H1 (cell line): Measurements from ENCODE around the gene RPS17. TPM values are rescaled to one million over a fixed set of nuclear protein-coding genes. Genes with fewer than 3 reads are reported as not detected.

Experiments
- CTCF ChIA-PET: fragments of 300-600 bp; sonication (Branson Sonifier 250); formaldehyde crosslinking; loops from one replicate; lab custom pipeline; 2021; ENCODE audit not compliant: partially characterized antibody; lab: Charles Lee
- POLR2A ChIA-PET: fragments of 300-600 bp; sonication (Branson Sonifier 250); formaldehyde crosslinking; loops from one replicate; lab custom pipeline; 2021; ENCODE audit warnings: inconsistent platforms; ENCODE audit not compliant: partially characterized antibody; lab: Charles Lee
- DNase-seq, 2 experiments: peaks; one replicate each; pipeline versions ENCODE4 v3.0.0 to v3.0.0-alpha.2; 2010 to 2022; ENCODE audit warnings: low spot score in 2 of 2, low read depth in 1 of 2, mixed read lengths in 1 of 2
- FAIRE-seq: peaks from 2 replicates; lab custom pipeline; 2011; peaks lifted over from hg19 to GRCh38; lab: Jason Lieb, UNC
- H2AFZ ChIP-seq: 2 replicates; pipeline ENCODE4 v1.8.1; 2012; ENCODE audit warnings: low read length, inconsistent platforms
- H2AK5ac ChIP-seq: 2 replicates; pipeline ENCODE4 v1.6.1; 2013; ENCODE audit warnings: low read depth, low read length
- H2BK120ac ChIP-seq: replicated peaks from 2 replicates; pipeline ENCODE3; 2013; ENCODE audit warnings: low read depth, low read length, inconsistent platforms
- H2BK12ac ChIP-seq: 2 replicates; pipeline ENCODE4 v1.6.1; 2013; ENCODE audit warnings: low read depth, low read length
- H2BK15ac ChIP-seq: 2 replicates; pipeline ENCODE4 v1.6.1; 2013; ENCODE audit warnings: low read length
- H2BK20ac ChIP-seq: 2 replicates; pipeline ENCODE4 v1.6.1; 2013; ENCODE audit warnings: low read length
- H2BK5ac ChIP-seq: 2 replicates; pipeline ENCODE4 v1.6.1; 2013; ENCODE audit warnings: low read depth, low read length
- H3K14ac ChIP-seq: 2 replicates; pipeline ENCODE4 v1.6.1; 2013; ENCODE audit warnings: inconsistent platforms; ENCODE audit not compliant: insufficient read length
- H3K18ac ChIP-seq: 2 replicates; pipeline ENCODE4 v1.6.1; 2013; ENCODE audit warnings: low read length; ENCODE audit errors: extremely low read depth
- H3K23ac ChIP-seq: 2 replicates; pipeline ENCODE4 v1.6.1; 2013; ENCODE audit warnings: inconsistent platforms; ENCODE audit not compliant: insufficient read length
- H3K23me2 ChIP-seq: 2 replicates; pipeline ENCODE4 v1.6.1; 2013; ENCODE audit warnings: low read depth, low read length
- H3K27ac ChIP-seq: 2 replicates; pipeline ENCODE4 v1.6.1; 2011; ENCODE audit warnings: low read depth, low read length, inconsistent platforms
- H3K27me3 ChIP-seq, 4 experiments: replicated peaks in 1 of 4; 1 replicate in 1 of 4; 2 replicates in 3 of 4; pipeline versions ENCODE4 v1.6.1 to v1.8.1; 2011 to 2013; ENCODE audit warnings: low read length in 3 of 4, mild to moderate bottlenecking in 3 of 4, inconsistent platforms in 2 of 4, mixed read lengths in 2 of 4, moderate library complexity in 1 of 4; ENCODE audit not compliant: control insufficient read depth in 3 of 4, insufficient read depth in 3 of 4; ENCODE audit errors: extremely low read depth in 1 of 4
- H3K36me3 ChIP-seq, 4 experiments: 2 replicates each; pipeline versions ENCODE4 v1.6.1 to v1.8.1; 2011 to 2013; ENCODE audit warnings: mild to moderate bottlenecking in 4 of 4, low read length in 3 of 4, moderate library complexity in 2 of 4, control low read depth in 1 of 4, inconsistent platforms in 1 of 4; ENCODE audit not compliant: insufficient read depth in 4 of 4, control insufficient read depth in 2 of 4
- H3K4ac ChIP-seq: replicated peaks from 2 replicates; pipeline ENCODE3; 2013; ENCODE audit warnings: low read length, low read depth, mixed read lengths, inconsistent platforms; ENCODE audit not compliant: insufficient read length
- H3K4me1 ChIP-seq, 4 experiments: replicated peaks in 1 of 4; 1 replicate in 1 of 4; 2 replicates in 3 of 4; pipeline versions ENCODE4 v1.6.1 to v1.8.1; 2011 to 2013; ENCODE audit warnings: low read length in 3 of 4, inconsistent platforms in 2 of 4, mixed read lengths in 1 of 4; ENCODE audit not compliant: insufficient read depth in 4 of 4, control insufficient read depth in 3 of 4
- H3K4me2 ChIP-seq, 2 experiments: 2 replicates each; pipeline versions ENCODE4 v1.6.1 to v1.8.1; 2011 to 2013; ENCODE audit warnings: low read depth in 2 of 2, low read length in 2 of 2, control low read depth in 1 of 2, inconsistent platforms in 1 of 2, mild to moderate bottlenecking in 1 of 2; ENCODE audit not compliant: insufficient read depth in 1 of 2
- H3K4me3 ChIP-seq, 4 experiments: fragments of 200-600, 300-600 bp in 1 of 4; sonication (generic), shearing (Covaris generic), sonication (Bioruptor Twin) in 1 of 4; 2 replicates each; pipeline versions ENCODE4 v1.5.1 to v1.8.1; 2011 to 2016; ENCODE audit warnings: low read length in 4 of 4, low read depth in 3 of 4, control low read depth in 2 of 4, inconsistent platforms in 2 of 4, mild to moderate bottlenecking in 2 of 4, mixed read lengths in 1 of 4, moderate library complexity in 1 of 4; ENCODE audit not compliant: insufficient read depth in 2 of 4; ENCODE audit errors: extremely low read depth in 1 of 4
- H3K56ac ChIP-seq: replicated peaks from 2 replicates; pipeline ENCODE3; 2013; ENCODE audit warnings: low read depth, mild to moderate bottlenecking, mixed read lengths, low read length, inconsistent platforms; ENCODE audit not compliant: insufficient read length
- H3K79me1 ChIP-seq: 2 replicates; pipeline ENCODE4 v1.6.1; 2013; ENCODE audit warnings: low read depth, low read length, control low read depth
- H3K79me2 ChIP-seq, 2 experiments: 2 replicates each; pipeline versions ENCODE4 v1.6.1 to v1.8.1; 2012 to 2013; ENCODE audit warnings: low read length in 2 of 2, mild to moderate bottlenecking in 2 of 2, inconsistent platforms in 1 of 2; ENCODE audit not compliant: insufficient read depth in 2 of 2, control insufficient read depth in 1 of 2
- H3K9ac ChIP-seq, 4 experiments: replicated peaks in 1 of 4; 1 replicate in 1 of 4; 2 replicates in 3 of 4; pipeline versions ENCODE4 v1.6.1 to v1.8.1; 2011 to 2013; ENCODE audit warnings: low read depth in 3 of 4, low read length in 3 of 4, control low read depth in 2 of 4, mild to moderate bottlenecking in 2 of 4, moderate library complexity in 2 of 4, inconsistent platforms in 1 of 4; ENCODE audit errors: extremely low read depth in 1 of 4
- H3K9me3 ChIP-seq, 2 experiments: 2 replicates each; pipeline versions ENCODE4 v1.6.1 to v1.8.1; 2012 to 2013; ENCODE audit warnings: mild to moderate bottlenecking in 2 of 2, moderate library complexity in 2 of 2, control low read depth in 1 of 2, inconsistent platforms in 1 of 2, low read depth in 1 of 2, low read length in 1 of 2, mixed read lengths in 1 of 2; ENCODE audit not compliant: insufficient read depth in 2 of 2
- H4K20me1 ChIP-seq, 2 experiments: replicated peaks in 1 of 2; 2 replicates each; pipeline versions ENCODE3 to v1.8.1; 2011 to 2013; ENCODE audit warnings: inconsistent platforms in 2 of 2, low read length in 2 of 2, mild to moderate bottlenecking in 1 of 2; ENCODE audit not compliant: insufficient read depth in 2 of 2, control insufficient read depth in 1 of 2
- H4K5ac ChIP-seq: 2 replicates; pipeline ENCODE4 v1.6.1; 2013; ENCODE audit warnings: low read length, low read depth, mixed read lengths, inconsistent platforms; ENCODE audit not compliant: insufficient read length
- H4K8ac ChIP-seq: 2 replicates; pipeline ENCODE4 v1.8.0; 2013; ENCODE audit warnings: mild to moderate bottlenecking, moderate library complexity, low read length, inconsistent platforms; ENCODE audit not compliant: insufficient read depth; ENCODE audit errors: extremely low read depth
- H4K91ac ChIP-seq: replicated peaks from 2 replicates; pipeline ENCODE3; 2013; ENCODE audit warnings: low read length, mixed read lengths, inconsistent platforms; ENCODE audit not compliant: insufficient read length
- SP1 ChIP-seq: IDR thresholded peaks from 2 replicates; pipeline ENCODE4 v1.6.1; 2011; ENCODE audit warnings: low read depth, low read length
- TEAD4 ChIP-seq: IDR thresholded peaks from 2 replicates; pipeline ENCODE4 v1.6.1; 2012; ENCODE audit warnings: low read depth, low read length, inconsistent platforms, mixed read lengths
- WGBS, 2 experiments: shearing (Covaris generic) in 1 of 2; methylation state at CpG; one replicate each; pipeline versions ENCODE4 v1.1.6 to v1.1.7; 2013 to 2015; ENCODE audit warnings: low lambda C conversion rate in 2 of 2, mixed read lengths in 2 of 2, inconsistent platforms in 1 of 2, low coverage in 1 of 2, missing lambda C conversion rate in 1 of 2; ENCODE audit not compliant: insufficient replicate concordance in 2 of 2, insufficient coverage in 1 of 2, insufficient read length in 1 of 2; ENCODE audit errors: extremely low coverage in 1 of 2, missing lambda C conversion rate in 1 of 2; 5-methylcytosine and 5-hydroxymethylcytosine counted together
- polyA plus RNA-seq, 7 experiments: library from polyadenylated mRNA; depleted of rRNA in 3 of 7; stranded (reverse) in 5 of 7; unstranded in 2 of 7; fragments of >200 nt in 5 of 7; fragments of 200-250 nt in 2 of 7; gene quantifications; 1 replicate in 5 of 7; 2 replicates in 1 of 7; 4 replicates in 1 of 7; pipeline versions ENCODE4 v1.2.1 to v1.2.3, GENCODE V29; 2011 to 2013; ENCODE audit warnings: missing spikeins in 2 of 7, mixed read lengths in 2 of 7
- total RNA-seq: library from RNA; stranded (reverse); fragmentation: NEBNext Ultra II Directional; extraction: Animal tissue kit (Norgen Biotek cat#: 25700); gene quantifications from 2 replicates; pipeline ENCODE4 v1.2.1, GENCODE V29; 2021

RPS17 gene
- total and polyA plus RNA-seq, 2 of the 8 experiments (the other 6 are each of a cell fraction or from before 2014, with no cell fraction given): 2,416 to 5,590 TPM

DNA sequence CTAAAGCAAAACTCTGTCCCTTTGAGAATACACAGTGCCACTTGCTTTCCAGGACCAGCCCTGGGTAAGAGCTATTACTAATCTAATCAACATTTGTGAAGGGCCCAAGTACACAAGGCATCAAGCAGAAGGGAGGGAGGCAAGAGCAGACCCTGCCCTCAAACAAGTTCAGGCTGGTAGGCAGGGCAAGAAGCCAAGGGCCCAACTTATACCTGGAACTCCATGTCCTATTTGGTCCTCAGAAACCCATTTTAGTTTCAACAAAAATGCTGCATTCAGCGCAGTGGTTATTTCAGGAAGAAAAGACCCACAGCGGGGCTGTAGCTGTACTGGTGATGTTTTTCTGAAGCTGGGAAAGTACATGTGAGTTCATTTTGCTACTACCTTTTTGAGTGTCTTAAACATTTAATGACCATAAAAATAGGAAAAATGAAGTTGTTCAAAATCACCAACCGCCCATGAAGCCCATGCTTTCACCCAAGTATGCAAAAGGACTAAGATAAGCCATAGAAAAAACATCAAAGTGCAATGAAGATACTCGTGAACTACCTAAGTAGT, 2.8 kb downstream of the RPS17 start:
- Histone ChIP-seq H3K23ac (no peak overlapping the region), H2BK5ac (peak overlapping the region; percentile 26; the same call in 1 of the 2 replicates), H3K4me1 (peaks cover 3 to 14% (median 8%) of the 10 kb centered on the region in 4 experiments; a peak in 5 of 7 replicates), H3K4me2 (peak overlapping the region; percentile 65 to 93; a peak in 2 of 4 replicates), H3K56ac (no peak overlapping the region), H4K8ac (no peak overlapping the region), H3K36me3 (peaks cover 27 to 59% (median 43%) of the 10 kb centered on the region in 4 experiments), H2BK120ac (no peak overlapping the region), H2AK5ac (no peak overlapping the region), H3K9ac (peak overlapping the region in 1 of 4 experiments; percentile 13; a peak in 2 of 7 replicates), H2BK15ac (no peak overlapping the region), H3K4ac (no peak overlapping the region), H3K14ac (no peak overlapping the region), H3K4me3 (peak overlapping the region in 2 of 4 experiments; percentile 16 to 96; a peak in 3 of 8 replicates), H2AFZ (no peak overlapping the region), H3K27ac (0 out of 2 replicates have a peak overlapping the region, but pooled peaks have one; percentile 45), H4K20me1 (peaks cover 19 to 27% of the 10 kb centered on the region in 2 experiments), H4K91ac (no peak overlapping the region), H3K79me1 (0 out of 2 replicates have a peak, but pooled peaks cover 5% of the 10 kb centered on the region), H2BK20ac (no peak overlapping the region), H3K18ac (no peak overlapping the region), H3K79me2 (peaks cover 10 to 35% of the 10 kb centered on the region in 2 experiments), H3K9me3 (no peaks in the 10 kb centered on the region), H3K27me3 (no peaks in the 10 kb centered on the region), H4K5ac (no peak overlapping the region), H2BK12ac (no peak overlapping the region), H3K23me2 (peaks cover 14% of the 10 kb centered on the region)
- FAIRE-seq (no peak), DNase-seq (no peak)
- ChIA-PET CTCF (interaction anchor here (1.2 to 1.9 kb wide), 2 partner anchors 84 to 212 kb away, joined by 3 to 4 read pairs; no protein-coding TSS in a partner anchor), POLR2A (interaction anchor here (0.7 to 8.4 kb wide), 16 partner anchors 7 to 476 kb away, joined by 3 to 125 read pairs (median 4); partner anchors contain the start of gene AP3B2)
- 93% methylated on average over 4 of the region's 4 CpGs; no CpG with 5 or more reads in 1 of the 2 experiments for WGBS, 2 experiments
- TF ChIP-seq TEAD4: no peak
- TF ChIP-seq SP1: no peak
